A549 (cell line): Measurements from ENCODE around the gene LTF.

Source experiments
- BHLHE40 ChIP-seq: IDR thresholded peaks from 2 replicates; pipeline ENCODE4 v1.6.1; 2012; ENCODE audit warnings: low read depth, low read length, inconsistent platforms
- EP300 ChIP-seq, 2 experiments: fragments of >200 bp; sonication (Bioruptor Twin); formaldehyde crosslinking; IDR thresholded peaks; 2 replicates in 1 of 2; 3 replicates in 1 of 2; pipeline ENCODE4 v1.6.1; 2016 to 2017
- ESRRA ChIP-seq: fragments of 150-350 bp; IDR thresholded peaks from 2 replicates; pipeline ENCODE4 v1.6.1; 2014; ENCODE audit warnings: mild to moderate bottlenecking, low read length, borderline replicate concordance
- HDAC2 ChIP-seq: fragments of 200-600 bp; sonication (generic); IDR thresholded peaks from 2 replicates; pipeline ENCODE4 v1.6.1; 2016
- MAFK ChIP-seq: fragments of 450-650 bp; IDR thresholded peaks from 2 replicates; pipeline ENCODE4 v1.6.1; 2014; ENCODE audit not compliant: partially characterized antibody
- MYC ChIP-seq: IDR thresholded peaks from 2 replicates; pipeline ENCODE4 v1.6.1; 2012; ENCODE audit warnings: mild to moderate bottlenecking, inconsistent platforms, low read length, improper control_type of control experiment, borderline replicate concordance
- NR3C1 ChIP-seq: fragments of >200 bp; sonication (Bioruptor Twin); formaldehyde crosslinking; IDR thresholded peaks from 3 replicates; pipeline ENCODE4 v1.6.1; 2017
- POLR2A ChIP-seq: IDR thresholded peaks from 2 replicates; pipeline ENCODE4 v1.6.1; 2012; ENCODE audit warnings: mild to moderate bottlenecking, low read length
- RAD21 ChIP-seq, 2 experiments: fragments of >200 bp in 1 of 2; sonication (Bioruptor Twin) in 1 of 2; formaldehyde crosslinking in 1 of 2; IDR thresholded peaks in 1 of 2; conservative IDR thresholded peaks in 1 of 2; 2 replicates in 1 of 2; 3 replicates in 1 of 2; pipeline ENCODE4 v1.6.1; 2012 to 2018; ENCODE audit warnings: inconsistent platforms in 1 of 2
- RCOR1 ChIP-seq: fragments of 150-350 bp; IDR thresholded peaks from 2 replicates; pipeline ENCODE4 v1.6.1; 2014; ENCODE audit warnings: antibody characterized with exemption, low read length, low read depth
- USF2 ChIP-seq: fragments of 450-650 bp; IDR thresholded peaks from 2 replicates; pipeline ENCODE4 v1.6.1; 2014; ENCODE audit warnings: antibody characterized with exemption
- TF ChIP-seq, protein P1 (sequence below): fragments of >200 bp; sonication (Bioruptor Twin); formaldehyde crosslinking; IDR thresholded peaks from 3 replicates; pipeline ENCODE4 v1.5.1; 2016
- TF ChIP-seq, protein P2 (sequence below): fragments of 150-350 bp; IDR thresholded peaks from 2 replicates; pipeline ENCODE4 v1.6.1; 2014; ENCODE audit warnings: low read depth, mild to moderate bottlenecking, low read length
- TF ChIP-seq, protein P3 (sequence below): fragments of 250-450 bp; sonication (Bioruptor Pico); IDR thresholded peaks from 2 replicates; pipeline ENCODE4 v1.5.0; 2021; ENCODE audit warnings: mild to moderate bottlenecking, moderate library complexity, borderline replicate concordance

DNA sequence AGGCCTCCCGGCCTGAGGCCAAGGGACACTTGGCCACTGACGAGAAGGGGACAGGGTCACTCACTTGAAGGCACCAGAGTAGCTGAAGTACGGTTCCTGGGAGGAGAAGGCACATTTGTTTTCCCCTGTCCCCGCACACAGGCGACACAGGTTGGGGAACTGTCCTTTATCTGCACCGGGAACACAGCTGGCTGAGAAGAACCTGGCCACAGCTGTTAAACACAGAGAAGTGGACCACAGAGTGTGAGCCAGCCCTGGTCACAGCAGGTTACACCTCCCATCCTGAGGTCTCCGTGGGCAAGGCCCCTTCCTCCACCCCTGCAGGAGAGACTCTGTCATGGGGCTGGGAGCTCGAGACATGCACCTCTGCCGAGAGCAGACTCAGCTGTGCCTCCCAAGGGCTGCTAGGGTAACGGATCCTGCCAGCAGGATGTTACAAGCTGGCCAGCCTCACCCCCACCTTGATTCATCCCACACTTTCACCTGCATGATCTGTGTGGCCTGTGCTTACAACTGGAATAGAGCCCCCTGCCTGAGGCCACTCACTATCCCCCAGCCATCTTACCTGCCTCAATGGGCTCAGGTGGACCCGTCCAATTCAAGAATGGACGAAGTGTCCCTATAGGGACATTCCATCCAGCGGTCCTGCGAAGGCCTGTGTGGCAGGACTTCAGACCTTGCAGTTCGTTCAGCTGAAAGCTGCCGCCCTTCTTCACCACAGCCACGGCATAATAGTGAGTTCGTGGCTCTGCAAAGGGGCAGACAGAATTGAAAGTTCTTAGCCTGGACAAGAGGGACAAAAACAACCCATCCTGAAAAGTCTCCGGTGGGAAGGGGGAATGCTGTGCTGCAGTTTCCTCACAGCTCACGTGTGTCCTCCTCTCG is 9.2 kb downstream of the LTF start:
- TF ChIP-seq MYC (no peak), BHLHE40 (no peak), POLR2A (no peak), EP300 (IDR thresholded peaks at IDR 0.05) (no peak), RAD21 (conservative IDR thresholded peaks at IDR 0.05 in 1 of 2, IDR thresholded peaks at IDR 0.05 in 1 of 2) (no peak), RCOR1 (no peak), NR3C1 (no peak), USF2 (no peak), HDAC2 (no peak), ESRRA (no peak), MAFK (no peak)
- TF ChIP-seq, protein P1, sequence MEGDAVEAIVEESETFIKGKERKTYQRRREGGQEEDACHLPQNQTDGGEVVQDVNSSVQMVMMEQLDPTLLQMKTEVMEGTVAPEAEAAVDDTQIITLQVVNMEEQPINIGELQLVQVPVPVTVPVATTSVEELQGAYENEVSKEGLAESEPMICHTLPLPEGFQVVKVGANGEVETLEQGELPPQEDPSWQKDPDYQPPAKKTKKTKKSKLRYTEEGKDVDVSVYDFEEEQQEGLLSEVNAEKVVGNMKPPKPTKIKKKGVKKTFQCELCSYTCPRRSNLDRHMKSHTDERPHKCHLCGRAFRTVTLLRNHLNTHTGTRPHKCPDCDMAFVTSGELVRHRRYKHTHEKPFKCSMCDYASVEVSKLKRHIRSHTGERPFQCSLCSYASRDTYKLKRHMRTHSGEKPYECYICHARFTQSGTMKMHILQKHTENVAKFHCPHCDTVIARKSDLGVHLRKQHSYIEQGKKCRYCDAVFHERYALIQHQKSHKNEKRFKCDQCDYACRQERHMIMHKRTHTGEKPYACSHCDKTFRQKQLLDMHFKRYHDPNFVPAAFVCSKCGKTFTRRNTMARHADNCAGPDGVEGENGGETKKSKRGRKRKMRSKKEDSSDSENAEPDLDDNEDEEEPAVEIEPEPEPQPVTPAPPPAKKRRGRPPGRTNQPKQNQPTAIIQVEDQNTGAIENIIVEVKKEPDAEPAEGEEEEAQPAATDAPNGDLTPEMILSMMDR: no peak
- TF ChIP-seq, protein P2, sequence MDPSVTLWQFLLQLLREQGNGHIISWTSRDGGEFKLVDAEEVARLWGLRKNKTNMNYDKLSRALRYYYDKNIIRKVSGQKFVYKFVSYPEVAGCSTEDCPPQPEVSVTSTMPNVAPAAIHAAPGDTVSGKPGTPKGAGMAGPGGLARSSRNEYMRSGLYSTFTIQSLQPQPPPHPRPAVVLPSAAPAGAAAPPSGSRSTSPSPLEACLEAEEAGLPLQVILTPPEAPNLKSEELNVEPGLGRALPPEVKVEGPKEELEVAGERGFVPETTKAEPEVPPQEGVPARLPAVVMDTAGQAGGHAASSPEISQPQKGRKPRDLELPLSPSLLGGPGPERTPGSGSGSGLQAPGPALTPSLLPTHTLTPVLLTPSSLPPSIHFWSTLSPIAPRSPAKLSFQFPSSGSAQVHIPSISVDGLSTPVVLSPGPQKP: no peak
- TF ChIP-seq, protein P3, sequence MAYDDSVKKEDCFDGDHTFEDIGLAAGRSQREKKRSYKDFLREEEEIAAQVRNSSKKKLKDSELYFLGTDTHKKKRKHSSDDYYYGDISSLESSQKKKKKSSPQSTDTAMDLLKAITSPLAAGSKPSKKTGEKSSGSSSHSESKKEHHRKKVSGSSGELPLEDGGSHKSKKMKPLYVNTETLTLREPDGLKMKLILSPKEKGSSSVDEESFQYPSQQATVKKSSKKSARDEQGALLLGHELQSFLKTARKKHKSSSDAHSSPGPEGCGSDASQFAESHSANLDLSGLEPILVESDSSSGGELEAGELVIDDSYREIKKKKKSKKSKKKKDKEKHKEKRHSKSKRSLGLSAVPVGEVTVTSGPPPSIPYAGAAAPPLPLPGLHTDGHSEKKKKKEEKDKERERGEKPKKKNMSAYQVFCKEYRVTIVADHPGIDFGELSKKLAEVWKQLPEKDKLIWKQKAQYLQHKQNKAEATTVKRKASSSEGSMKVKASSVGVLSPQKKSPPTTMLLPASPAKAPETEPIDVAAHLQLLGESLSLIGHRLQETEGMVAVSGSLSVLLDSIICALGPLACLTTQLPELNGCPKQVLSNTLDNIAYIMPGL: no peak
